Muscle of back (tissue), 11 donors: Measurements from ENCODE around the gene TOM1. TPM values are rescaled to one million over a fixed set of nuclear protein-coding genes. Genes with fewer than 3 reads are reported as not detected.

Source experiments
- DNase-seq, 3 donors: peaks; one replicate each; pipeline versions ENCODE4 v3.0.0 to v3.0.0-alpha.2; 2013
- polyA plus RNA-seq, 10 donors: library from polyadenylated mRNA; unstranded; fragments of 120-200 nt; gene quantifications; one replicate each; pipeline ENCODE4 v1.2.1, GENCODE V29; 2013; ENCODE audit not compliant: insufficient read length in 10 of 10

Gene TOM1
- polyA plus RNA-seq, 10 donors = 24.1 to 32.3 (median 30.0) TPM

DNA sequence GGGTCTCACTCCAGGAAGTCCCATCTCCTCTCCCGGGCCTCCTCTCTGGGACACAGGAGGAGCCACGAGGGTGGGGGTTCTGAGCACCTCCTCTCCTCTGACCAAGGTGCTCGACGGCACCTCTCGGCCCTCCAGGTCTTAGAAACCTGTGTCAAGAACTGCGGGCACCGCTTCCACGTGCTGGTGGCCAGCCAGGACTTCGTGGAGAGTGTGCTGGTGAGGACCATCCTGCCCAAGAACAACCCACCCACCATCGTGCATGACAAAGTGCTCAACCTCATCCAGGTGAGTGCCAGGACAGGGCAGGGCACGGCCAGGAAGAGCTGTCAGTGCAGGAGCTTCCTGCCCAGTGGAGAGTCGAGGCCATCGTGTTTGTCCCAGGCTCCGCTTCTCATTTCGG is 23.2 kb downstream of the TOM1 start:
- no peak for DNase-seq

DNA sequence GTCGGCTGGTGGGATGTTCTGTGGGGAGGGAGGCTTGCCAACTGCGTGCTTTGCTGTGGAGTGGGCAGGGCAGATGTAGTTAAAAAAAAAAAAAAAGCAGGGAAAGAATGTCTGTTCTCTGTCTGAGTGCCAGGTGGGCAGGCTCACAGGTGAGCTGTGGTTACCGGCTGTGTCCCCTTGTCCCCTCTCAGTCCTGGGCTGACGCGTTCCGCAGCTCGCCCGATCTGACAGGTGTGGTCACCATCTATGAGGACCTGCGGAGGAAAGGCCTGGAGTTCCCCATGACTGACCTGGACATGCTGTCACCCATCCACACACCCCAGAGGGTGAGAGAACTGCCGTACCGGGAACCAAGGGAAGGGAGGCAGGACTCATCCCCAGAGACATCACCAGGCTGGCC is 23.6 kb downstream of the TOM1 start:
- DNase-seq = no peak

DNA sequence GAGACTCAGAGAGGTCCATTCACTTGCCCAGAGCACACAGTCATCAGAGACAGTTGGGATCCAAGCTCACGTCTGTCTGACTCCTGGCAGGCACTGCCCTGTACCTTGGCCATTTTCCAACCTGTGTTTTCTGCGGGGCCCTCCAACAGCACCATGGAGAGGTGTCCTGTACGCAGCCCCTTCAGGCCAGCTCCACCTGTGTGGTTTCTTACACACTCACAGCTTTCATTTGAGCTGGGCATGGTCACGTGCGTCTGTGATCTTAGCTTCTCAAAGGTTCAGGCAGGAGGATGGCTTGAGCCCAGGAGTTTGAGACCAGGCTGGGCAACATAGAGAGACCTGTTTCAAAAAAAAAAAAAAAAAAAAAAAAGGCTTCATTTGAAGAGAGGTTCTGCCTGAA is 24.4 kb downstream of the TOM1 start:
- no peak for DNase-seq

DNA sequence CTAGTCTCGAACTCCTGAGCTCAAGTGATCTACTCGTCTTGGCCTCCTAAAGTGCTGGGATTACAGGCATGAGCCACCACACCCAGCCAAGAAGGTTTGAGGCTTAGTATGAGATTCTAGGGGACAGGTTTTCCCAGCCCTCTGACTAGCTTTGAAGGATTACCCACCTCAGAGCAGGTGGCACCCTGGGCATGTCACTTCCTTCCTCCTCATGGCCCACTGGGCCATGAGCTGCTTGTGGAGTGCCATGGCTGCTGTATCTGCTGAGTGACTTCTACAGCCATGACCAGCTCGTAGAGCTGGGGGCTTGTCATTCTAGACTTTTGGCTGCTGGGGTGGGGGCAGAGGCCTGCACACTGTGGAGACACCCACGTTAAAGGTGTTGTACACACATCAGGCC is 25.1 kb downstream of the TOM1 start:
- no peak for DNase-seq

DNA sequence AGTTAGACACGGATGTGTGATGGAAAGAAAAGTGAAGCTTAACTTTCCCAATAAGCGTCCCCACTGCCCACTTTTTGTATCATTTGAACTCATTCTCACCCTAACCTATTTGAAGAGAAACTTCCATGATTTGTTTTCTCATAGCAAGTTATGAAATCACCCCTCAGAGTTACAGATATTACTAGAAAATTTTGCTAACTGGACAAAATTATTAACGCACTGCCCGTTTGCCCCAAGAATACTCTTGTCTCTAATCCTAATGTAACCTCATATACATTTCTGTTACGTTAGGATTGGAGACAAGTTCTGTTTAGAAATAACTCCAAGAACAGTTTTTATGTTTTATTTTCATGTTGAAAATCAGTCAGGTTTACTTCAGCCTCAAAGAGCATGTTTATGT is 25.5 kb downstream of the TOM1 start:
- DNase-seq = no peak

DNA sequence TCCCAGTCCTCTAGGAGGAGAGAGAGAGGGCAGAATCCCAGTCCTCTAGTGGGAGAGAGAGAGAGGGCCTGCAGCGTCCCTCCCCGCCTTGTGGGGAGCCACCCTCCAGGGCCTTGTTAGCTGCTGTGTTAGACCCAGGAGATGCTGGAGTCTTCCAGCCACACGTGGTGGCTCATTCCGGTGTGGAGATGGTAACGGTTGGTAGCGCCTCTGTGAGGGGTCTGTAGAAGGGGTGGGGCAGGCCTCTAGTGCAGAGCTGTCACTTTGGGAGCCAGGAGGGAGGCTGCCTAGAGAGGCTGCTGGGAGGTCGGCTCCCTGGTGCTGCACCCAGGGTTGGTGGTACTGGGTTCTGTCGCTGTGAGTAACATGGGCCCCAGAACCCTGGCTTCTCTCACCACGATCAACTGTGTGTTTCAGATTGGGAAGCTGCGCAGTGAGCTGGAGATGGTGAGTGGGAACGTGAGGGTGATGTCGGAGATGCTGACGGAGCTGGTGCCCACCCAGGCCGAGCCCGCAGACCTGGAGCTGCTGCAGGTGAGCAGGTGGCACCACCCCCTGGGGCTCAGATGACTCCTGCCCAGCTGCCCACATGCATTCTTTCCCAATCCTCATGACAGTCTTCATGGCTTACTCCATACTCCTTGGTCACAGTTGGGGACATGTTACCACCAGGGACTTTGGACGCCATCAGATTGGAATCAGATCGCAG is 27.3 kb downstream of the TOM1 start:
- no peak for DNase-seq

DNA sequence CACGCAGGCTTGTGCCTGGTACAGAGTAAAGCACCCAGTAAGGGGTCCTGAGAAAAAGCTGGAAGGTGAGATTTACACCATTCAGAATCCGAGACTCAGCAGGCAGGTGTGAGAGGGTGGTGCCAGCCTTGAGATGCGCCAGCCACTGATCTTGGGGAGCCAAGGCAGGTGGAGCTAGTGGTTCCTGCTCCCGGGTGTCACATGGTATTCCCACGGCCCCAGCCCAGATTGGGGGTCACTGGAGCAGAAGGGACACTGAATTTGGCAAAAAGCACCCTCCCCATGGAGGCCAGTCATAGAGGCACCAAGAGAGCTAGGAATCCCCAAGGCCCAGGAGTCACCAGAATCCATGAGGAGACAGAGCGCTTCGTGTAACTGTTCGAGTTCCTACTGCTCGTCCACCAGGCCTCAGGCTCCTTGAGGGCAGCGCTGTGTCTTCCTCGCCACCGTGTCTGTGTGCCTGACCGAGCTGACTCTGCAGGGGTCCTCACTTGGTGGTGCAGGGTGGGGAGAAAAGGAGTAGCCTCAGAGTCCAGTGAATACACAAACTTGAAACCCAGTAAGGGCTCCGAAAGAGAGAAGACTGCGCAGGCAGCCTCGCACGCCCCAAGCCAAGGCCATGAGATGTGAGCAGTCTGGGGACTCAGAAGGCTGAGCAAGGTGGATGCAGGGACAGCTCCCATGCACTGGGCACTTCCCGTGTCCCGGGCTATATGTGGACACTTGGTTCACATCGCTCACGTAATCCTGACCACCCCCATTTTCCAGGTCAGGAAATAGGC is 28.2 kb downstream of the TOM1 start:
- no peak for DNase-seq

DNA sequence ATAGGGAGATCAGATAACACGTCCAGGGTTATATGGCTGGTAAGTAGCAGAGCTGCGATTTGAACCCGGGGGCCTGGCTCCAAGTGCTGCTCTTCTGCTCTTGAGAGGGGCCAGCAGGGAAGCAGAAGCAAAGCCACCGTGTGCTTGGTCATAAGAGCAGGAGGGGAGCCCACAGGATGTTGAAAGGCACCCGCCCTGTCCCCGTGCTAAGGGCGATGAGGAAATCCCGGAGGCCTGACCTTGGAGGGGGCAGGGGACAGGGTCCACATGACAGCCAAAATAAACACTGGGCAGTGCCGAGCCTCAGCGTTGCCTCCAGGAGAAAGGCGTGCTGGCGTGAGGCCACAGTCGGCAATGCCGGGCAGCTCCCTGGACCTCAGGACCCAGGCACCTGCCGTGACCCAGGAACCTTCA is 28.8 kb downstream of the TOM1 start:
- DNase-seq = no peak

DNA sequence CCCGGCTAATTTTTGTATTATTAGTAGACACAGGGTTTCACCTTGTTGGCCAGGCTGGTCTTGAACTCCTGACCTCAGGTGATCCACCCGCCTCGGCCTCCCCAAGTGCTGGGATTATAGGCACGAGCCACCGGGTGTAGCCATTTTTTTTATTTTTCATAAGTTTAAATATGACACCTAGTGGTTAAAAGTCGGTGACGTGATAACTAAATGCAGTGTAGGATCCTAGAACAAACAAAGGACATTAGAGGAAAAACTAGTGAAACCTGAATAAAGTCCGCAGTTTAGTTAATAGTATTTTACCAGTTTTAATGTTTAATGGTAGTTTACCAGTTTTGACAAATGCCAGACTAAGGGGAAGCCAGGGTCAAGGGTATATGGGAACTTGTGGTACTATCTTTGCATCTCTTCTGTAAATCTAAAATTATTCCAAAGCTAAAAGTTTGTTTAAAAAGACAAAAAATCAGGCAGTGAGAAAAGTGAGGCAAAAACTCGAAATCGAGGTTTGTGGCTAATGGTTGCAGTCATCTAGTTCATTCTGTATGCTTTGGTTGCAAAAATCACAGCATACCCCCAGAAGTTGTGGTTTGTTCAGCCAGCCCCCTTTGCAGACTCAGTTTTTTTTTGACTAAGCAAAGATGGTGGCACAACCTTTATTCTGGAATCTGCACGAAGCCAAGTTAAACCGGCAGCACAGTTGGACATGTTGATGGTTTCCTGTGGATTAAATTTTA is 29.6 kb downstream of the TOM1 start:
- no peak for DNase-seq

DNA sequence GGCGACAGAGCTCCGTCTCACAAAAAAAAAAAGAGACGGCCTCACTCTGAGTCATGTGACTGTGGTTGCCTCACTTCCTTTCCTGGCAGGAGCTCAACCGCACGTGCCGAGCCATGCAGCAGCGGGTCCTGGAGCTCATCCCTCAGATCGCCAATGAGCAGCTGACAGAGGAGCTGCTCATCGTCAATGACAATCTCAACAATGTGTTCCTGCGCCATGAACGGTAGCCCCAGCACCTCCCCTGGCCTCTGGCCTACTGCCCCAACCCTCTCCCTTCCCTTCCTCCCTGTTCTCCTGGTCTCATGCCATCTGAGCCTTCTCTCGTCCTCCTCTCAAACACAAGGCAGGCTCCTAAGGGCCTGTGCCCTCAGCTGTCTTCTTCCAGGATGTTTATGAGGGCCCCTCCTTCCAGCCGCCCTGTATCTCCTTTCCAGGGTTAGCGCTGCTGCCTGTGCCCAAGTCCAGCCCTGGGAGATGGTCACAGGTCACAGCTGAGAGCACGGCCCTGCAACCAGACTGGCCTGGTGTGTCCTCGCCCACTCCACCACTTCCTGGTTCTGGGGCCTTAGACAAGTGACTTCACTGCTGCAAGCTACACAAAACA is 30.7 kb downstream of the TOM1 start:
- DNase-seq = peak; percentile 61 to 80 (median 79)

DNA sequence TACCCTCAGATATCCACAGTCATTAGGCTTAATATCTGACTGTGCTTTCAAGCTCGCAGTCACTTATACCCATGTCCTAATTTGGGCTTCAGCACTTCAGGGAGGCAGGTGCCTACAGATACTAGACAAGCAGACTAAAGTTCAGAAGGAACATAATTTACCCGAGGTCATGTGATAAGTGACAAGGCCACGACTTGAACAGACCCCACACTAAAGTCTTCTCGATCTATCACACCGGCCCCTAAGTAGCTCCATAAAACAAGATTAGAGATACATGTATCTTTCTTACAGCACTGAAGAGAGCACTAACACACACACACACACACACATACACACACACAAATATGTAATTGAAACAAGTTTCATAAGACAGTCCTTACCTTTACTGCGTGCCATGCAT is 32.6 kb downstream of the TOM1 start:
- DNase-seq = no peak

DNA sequence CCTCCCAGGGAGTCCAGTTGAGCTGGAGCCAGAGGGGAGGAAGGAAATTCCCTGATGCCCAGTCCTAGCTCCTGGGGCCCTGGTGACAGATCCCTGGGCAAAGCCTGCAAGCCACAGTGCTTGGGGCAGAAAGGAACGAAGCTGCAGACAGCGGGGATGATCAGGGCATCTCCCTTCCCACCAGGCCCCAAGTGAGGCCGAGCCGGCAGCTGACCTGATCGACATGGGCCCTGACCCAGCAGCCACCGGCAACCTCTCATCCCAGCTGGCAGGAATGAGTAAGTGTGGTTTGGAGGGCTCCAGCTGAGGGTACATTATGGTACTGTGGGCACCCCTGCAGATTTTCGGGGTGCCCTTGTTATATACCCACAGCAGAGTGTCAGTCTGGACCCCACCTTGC is 33.5 kb downstream of the TOM1 start:
- no peak for DNase-seq

DNA sequence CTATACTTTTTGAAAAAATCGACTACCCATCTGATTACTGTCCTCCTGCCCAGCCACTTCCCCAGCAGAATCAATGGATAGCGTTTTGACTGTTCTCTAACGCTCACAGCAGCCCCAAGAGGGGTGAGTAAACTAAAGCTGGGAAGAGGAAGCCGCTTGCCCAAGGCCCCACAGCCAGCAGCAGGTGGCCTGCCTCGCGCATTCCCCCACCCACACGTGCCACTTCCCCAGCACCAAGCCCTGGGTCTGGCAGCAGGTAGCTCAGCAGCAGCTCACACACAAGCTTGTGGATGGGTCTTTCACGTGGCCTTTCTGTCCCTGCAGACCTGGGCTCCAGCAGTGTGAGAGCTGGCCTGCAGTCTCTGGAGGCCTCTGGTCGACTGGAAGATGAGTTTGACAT is 34.3 kb downstream of the TOM1 start:
- no peak for DNase-seq

DNA sequence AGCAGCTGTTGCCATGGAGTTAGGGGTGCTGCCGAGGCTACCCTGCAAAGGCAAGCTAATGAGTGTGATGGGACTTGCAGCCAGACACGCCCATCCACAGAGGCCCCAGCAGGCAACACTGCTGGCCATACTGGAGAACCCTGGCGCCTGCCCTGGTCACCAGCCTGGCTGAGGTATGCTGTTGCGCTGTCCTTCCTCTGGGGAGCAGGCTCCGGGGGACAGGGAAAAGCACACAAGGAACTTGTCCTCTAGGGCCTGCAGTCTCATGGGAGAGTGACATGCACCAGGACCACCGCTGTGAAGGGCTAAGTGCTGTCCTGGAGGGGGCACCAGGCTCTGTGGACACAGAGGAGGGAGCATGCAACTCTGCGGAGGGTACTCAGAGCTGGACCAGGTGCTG is 35.8 kb downstream of the TOM1 start:
- no peak for DNase-seq

DNA sequence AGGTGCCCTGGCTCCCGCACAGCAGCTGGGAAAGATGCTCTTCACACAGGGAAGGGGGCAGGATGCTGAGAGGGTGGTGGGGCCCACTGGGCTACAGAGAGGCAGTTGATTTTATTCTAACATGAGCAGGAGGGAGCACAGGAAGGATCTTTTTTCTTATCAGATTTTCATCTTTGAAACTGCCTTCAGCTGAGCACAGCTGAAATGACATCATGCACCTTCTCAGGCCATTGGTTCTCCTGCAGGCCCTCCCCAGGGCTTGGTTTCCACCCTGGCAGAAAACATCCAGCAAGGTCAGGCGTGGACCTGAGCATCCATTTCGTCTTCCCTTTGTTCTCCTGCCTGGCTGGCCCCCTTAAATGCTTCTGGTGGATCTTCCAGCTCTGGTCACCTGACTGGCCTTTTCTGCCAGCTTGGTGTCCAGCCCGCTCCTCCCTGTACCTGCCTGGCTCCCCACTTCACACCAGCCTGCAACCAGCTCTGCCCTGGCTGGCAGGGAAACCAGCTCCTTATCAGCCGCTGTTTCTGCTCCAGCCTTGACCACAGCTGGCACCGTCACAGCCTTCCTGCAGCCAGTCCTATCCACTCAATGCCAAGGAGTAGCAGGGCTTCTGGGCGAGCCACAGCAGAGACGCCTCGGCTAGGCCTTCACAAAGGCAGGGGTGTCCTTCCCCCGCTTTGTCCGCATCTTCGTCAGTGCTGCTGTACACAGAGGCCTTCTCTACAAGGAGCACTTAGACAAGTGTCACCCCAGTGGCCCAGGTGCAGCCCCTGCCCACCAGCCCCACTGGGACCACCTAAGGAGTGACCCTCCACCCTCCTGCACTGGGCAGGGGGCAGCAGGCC is 36.5 kb downstream of the TOM1 start:
- no peak for DNase-seq

DNA sequence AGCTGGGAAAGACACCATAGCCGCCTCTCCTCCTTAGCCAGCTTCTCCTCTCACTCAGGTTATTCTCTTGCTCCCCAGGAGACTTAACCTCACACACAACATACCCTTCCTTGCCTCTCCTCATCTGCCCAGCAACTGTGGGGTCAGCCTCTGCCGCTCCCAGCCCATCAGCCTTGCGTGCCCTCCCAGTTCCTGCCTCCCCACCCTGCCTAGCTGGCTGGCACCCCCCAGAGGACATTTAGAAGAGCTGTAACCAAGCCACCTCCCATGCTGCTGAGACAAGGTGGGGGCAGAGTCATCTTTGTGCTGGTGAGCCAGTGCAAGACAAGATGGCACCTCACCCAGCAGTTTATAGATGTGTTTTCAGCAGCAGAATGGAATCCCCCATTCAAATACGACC is 38.2 kb downstream of the TOM1 start:
- DNase-seq = no peak

DNA sequence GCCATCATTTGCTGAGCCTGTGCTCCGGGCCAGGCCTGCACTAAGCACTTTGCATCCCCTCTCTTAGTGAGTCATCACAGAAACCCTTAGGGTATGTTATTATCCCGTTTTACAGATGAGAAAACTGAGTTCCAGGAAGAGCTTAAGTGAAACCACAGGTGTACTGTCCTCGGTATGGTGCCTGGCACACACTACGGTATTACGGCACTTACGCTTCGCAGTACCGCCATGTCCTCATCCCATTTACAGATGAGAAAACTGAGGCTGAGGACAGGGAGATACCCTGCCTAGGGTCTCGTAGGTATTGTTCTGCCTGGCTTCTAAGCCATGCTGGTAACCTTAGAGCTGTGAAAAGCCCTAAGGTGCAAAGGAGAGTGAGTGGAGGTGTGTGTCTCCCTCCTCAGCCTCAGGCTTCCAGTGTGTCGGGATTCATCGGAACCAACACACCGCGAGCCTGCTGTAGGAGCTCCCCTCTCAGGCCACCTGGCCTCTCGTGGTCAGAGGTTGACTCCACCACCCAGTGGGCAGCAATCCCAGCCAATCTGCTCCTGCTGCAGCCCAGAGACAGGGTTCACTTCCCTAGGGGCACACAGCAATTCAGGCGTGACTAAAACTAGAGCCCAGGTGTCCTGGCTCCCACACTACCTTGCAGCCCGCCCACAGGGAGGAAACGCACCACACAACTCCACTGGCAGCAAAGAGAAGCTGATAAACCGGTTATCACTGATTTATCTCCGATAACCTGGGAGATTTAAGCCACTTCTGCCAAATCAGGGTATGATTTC is 41.6 kb downstream of the TOM1 start:
- DNase-seq = no peak

DNA sequence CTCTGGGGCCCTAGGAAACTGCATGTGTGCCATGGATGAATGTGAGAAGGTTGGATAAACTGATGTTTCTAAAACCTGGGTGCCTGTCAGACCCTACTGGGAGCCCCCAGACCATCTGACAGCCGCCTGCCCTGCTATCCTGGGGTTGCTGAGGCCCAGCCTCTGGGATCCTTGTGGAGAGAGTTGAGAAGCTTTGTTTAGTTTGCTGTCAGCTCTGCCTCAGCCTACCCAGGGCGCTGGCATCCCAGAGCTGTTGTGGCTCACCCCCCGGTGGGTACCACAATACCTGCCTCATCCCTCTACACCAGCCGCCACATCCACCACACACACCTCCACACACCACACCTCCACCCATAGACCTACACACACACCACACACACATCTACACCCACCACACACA is 42.7 kb downstream of the TOM1 start:
- no peak for DNase-seq

DNA sequence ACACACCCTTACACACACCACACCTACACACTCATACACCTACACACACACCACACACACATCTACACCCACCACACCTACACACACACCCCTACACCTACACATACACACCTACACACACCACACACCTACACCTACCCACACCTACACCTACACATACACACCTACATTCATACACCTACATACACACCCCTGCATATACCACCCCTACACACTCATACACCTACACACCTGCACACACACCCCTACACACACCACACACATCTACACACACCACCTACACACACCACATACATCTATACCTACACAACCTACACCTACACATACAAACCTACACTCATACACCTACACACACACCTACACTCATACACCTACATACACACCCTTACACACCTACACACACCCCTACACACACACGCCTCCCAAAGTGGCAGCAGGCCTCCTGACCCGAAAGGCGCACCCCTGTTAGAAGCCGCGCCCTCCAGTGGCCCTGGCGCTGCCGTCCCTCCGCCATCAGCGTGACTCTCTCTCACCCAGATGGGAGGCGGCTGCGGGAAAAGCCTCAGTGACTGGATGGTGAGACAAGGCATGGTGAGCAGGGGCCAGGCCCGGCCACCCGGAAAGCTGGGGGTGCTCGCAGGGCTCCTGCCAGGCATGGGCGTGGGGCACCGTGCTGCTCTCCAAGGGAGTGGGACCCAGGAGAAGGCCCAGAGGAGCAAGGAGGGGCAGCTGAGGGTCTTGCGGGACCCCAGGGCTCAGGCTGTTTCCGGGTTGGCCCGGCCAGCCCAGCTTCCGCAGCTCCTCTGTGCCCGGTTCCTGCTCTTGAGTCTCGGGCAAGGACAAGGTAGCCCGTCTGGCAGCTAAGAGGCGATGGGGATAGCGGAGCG is 44.2 kb downstream of the TOM1 start:
- no peak for DNase-seq
